CD4-positive, alpha-beta memory T cell (primary cell): ENCODE results near the gene UTRN. TPM values are rescaled to one million over a fixed set of nuclear protein-coding genes. Genes with fewer than 3 reads are reported as not detected.

Experiments
- CTCF ChIA-PET: fragments of 350-600 bp; sonication (Branson Sonifier 250); formaldehyde crosslinking; loops from one replicate; lab custom pipeline; 2021; ENCODE audit warnings: inconsistent platforms; ENCODE audit not compliant: partially characterized antibody; lab: Charles Lee
- POLR2A ChIA-PET: fragments of 350-600 bp; sonication (Branson Sonifier 250); formaldehyde crosslinking; loops from one replicate; lab custom pipeline; 2021; ENCODE audit not compliant: partially characterized antibody; lab: Charles Lee
- DNase-seq, 5 donors: peaks; one replicate each; pipeline versions ENCODE4 v3.0.0 to v3.0.0-alpha.2; 2020 to 2022; ENCODE audit warnings: mixed read lengths in 1 of 5
- H3K27ac ChIP-seq: one replicate; pipeline ENCODE4 v1.7.0; 2013; ENCODE audit warnings: low read depth, low read length
- H3K27me3 ChIP-seq: 2 replicates; pipeline ENCODE4 v1.7.0; 2013; ENCODE audit warnings: mild to moderate bottlenecking, low read length, moderate library complexity; ENCODE audit not compliant: insufficient read depth
- H3K36me3 ChIP-seq: 2 replicates; pipeline ENCODE4 v1.7.0; 2013; ENCODE audit warnings: mild to moderate bottlenecking, low read length, moderate library complexity; ENCODE audit not compliant: insufficient read depth
- H3K4me1 ChIP-seq: 2 replicates; pipeline ENCODE4 v1.7.0; 2013; ENCODE audit warnings: mild to moderate bottlenecking, low read length, moderate library complexity; ENCODE audit not compliant: insufficient read depth
- H3K4me3 ChIP-seq, 2 donors: one replicate each; pipeline ENCODE4 v1.7.0; 2013; ENCODE audit warnings: low read length in 2 of 2, mild to moderate bottlenecking in 1 of 2
- H3K9me3 ChIP-seq, 2 donors: one replicate each; pipeline ENCODE4 v1.7.0; 2013; ENCODE audit warnings: low read length in 2 of 2, control low read depth in 1 of 2; ENCODE audit not compliant: control insufficient read depth in 1 of 2
- H3K27ac Mint-ChIP-seq, 7 donors: one replicate each; pipeline ENCODE4 v1.8.0; 2020 to 2021; ENCODE audit warnings: mixed read lengths in 7 of 7, mild to moderate bottlenecking in 6 of 7, inconsistent platforms in 3 of 7, moderate library complexity in 3 of 7
- H3K27me3 Mint-ChIP-seq, 2 donors: one replicate each; pipeline ENCODE4 v1.8.0; 2020 to 2021; ENCODE audit warnings: mixed read lengths in 2 of 2
- H3K36me3 Mint-ChIP-seq, 2 donors: one replicate each; pipeline ENCODE4 v1.8.0; 2020 to 2021; ENCODE audit warnings: mixed read lengths in 2 of 2, inconsistent platforms in 1 of 2, mild to moderate bottlenecking in 1 of 2
- H3K4me1 Mint-ChIP-seq, 4 donors: one replicate each; pipeline ENCODE4 v1.8.0; 2020 to 2021; ENCODE audit warnings: mixed read lengths in 4 of 4, mild to moderate bottlenecking in 1 of 4
- H3K4me3 Mint-ChIP-seq, 8 donors: one replicate each; pipeline ENCODE4 v1.8.0; 2020 to 2021; ENCODE audit warnings: mixed read lengths in 8 of 8, mild to moderate bottlenecking in 7 of 8, moderate library complexity in 6 of 8, inconsistent platforms in 3 of 8
- H3K9me3 Mint-ChIP-seq, 8 donors: one replicate each; pipeline ENCODE4 v1.8.0; 2020 to 2021; ENCODE audit warnings: mixed read lengths in 8 of 8, mild to moderate bottlenecking in 5 of 8, inconsistent platforms in 3 of 8, moderate library complexity in 1 of 8
- intact Hi-C: fragments of 100-400 bp; cut with micrococcal nuclease; formaldehyde crosslinking; loops from one replicate; pipeline ENCODE4 v1.15.1; 2023
- polyA plus RNA-seq, 2 donors: library from polyadenylated mRNA; unstranded; fragments of 300-500 nt; fragmentation: Illumina TruSeq; gene quantifications; one replicate each; pipeline ENCODE4 v1.2.3, GENCODE V29; 2021
- total RNA-seq, 2 experiments: library from RNA; stranded (reverse); gene quantifications; one replicate each; pipeline ENCODE4 v1.2.3, GENCODE V29; 2021

The UTRN gene
- total and polyA plus RNA-seq, 4 experiments from 2014 or later, result 18.8 to 227 (median 159) TPM

GRCh38 chr6:144266091-144266649 is 19.0 kb upstream of the UTRN start:
- ChIA-PET POLR2A (no interaction called here), CTCF (no interaction called here)
- peaks cover 0 to 5% (median 0%) of the 10 kb centered on the region in 8 donors for H3K9me3 Mint-ChIP-seq
- H3K4me1 ChIP-seq, result no peaks in the 10 kb centered on the region
- H3K4me3 ChIP-seq, result no peak overlapping the region
- H3K36me3 ChIP-seq, result no peaks in the 10 kb centered on the region
- H3K36me3 Mint-ChIP-seq, result no peaks in the 10 kb centered on the region
- no peak overlapping the region for H3K27ac Mint-ChIP-seq
- peaks cover 0 to 2% (median 0%) of the 10 kb centered on the region in 4 donors for H3K4me1 Mint-ChIP-seq
- no peak overlapping the region for H3K4me3 Mint-ChIP-seq
- peaks cover 0 to 2% of the 10 kb centered on the region in 2 donors for H3K27me3 Mint-ChIP-seq
- intact Hi-C loops, result no loop called here
- no peak overlapping the region for H3K27ac ChIP-seq
- H3K27me3 ChIP-seq, result no peaks in the 10 kb centered on the region
- no peak for DNase-seq
- no peaks in the 10 kb centered on the region for H3K9me3 ChIP-seq

GRCh38 chr6:144268794-144269349 is 16.3 kb upstream of the UTRN start:
- H3K4me1 Mint-ChIP-seq, result peaks cover 0 to 2% (median 0%) of the 10 kb centered on the region in 4 donors
- CTCF ChIA-PET, result interaction anchor here (1.1 kb wide), 1 partner anchor 11 kb away, joined by 3 read pairs; no protein-coding TSS in a partner anchor
- POLR2A ChIA-PET, result no interaction called here

GRCh38 chr6:144277174-144277573 is 8.0 kb upstream of the UTRN start:
- Mint-ChIP-seq H3K4me1 (no peaks in the 10 kb centered on the region), H3K36me3 (peaks cover 0 to 3% of the 10 kb centered on the region in 2 donors), H3K27ac (no peak overlapping the region), H3K9me3 (no peaks in the 10 kb centered on the region), H3K4me3 (no peak overlapping the region), H3K27me3 (no peaks in the 10 kb centered on the region)
- H3K27me3 ChIP-seq, result no peaks in the 10 kb centered on the region
- intact Hi-C loops, result no loop called here
- no peak overlapping the region for H3K27ac ChIP-seq
- no peak overlapping the region for H3K4me3 ChIP-seq
- H3K9me3 ChIP-seq, result no peaks in the 10 kb centered on the region
- H3K36me3 ChIP-seq, result no peaks in the 10 kb centered on the region
- CTCF ChIA-PET, result interaction anchor here (0.9 kb wide), 1 partner anchor 76 kb away, joined by 4 read pairs; no protein-coding TSS in a partner anchor
- H3K4me1 ChIP-seq, result no peaks in the 10 kb centered on the region
- no peak for DNase-seq
- POLR2A ChIA-PET, result no interaction called here

More at GRCh38 chr6:144268794-144269349, 16.3 kb upstream of the UTRN start:
- Histone ChIP-seq H3K4me3 (no peak overlapping the region), H3K9me3 (no peaks in the 10 kb centered on the region), H3K27me3 (no peaks in the 10 kb centered on the region), H3K36me3 (no peaks in the 10 kb centered on the region), H3K4me1 (no peaks in the 10 kb centered on the region), H3K27ac (no peak overlapping the region)
- no peak overlapping the region for H3K4me3 Mint-ChIP-seq
- peaks cover 0 to 3% (median 0%) of the 10 kb centered on the region in 8 donors for H3K9me3 Mint-ChIP-seq
- no peak for DNase-seq
- H3K27ac Mint-ChIP-seq, result no peak overlapping the region
- peaks cover 0 to 3% of the 10 kb centered on the region in 2 donors for H3K36me3 Mint-ChIP-seq
- intact Hi-C loops, result no loop called here
- H3K27me3 Mint-ChIP-seq, result no peaks in the 10 kb centered on the region

- no peaks in the 10 kb centered on the region for H3K36me3 Mint-ChIP-seq
- no peak overlapping the region for H3K4me3 ChIP-seq
- DNase-seq, result no peak
- intact Hi-C loops, result no loop called here
- H3K27me3 ChIP-seq, result no peaks in the 10 kb centered on the region
- no peaks in the 10 kb centered on the region for H3K9me3 Mint-ChIP-seq
- POLR2A ChIA-PET, result no interaction called here
- H3K27ac Mint-ChIP-seq, result no peak overlapping the region
- no peaks in the 10 kb centered on the region for H3K9me3 ChIP-seq
- no peaks in the 10 kb centered on the region for H3K36me3 ChIP-seq
- H3K4me3 Mint-ChIP-seq, result no peak overlapping the region
- no peaks in the 10 kb centered on the region for H3K27me3 Mint-ChIP-seq
- no peak overlapping the region for H3K27ac ChIP-seq
- H3K4me1 Mint-ChIP-seq, result no peaks in the 10 kb centered on the region
- CTCF ChIA-PET, result no interaction called here
- no peaks in the 10 kb centered on the region for H3K4me1 ChIP-seq
Observed at GRCh38 chr6:144277605-144278227, 7.4 kb upstream of the UTRN start.

- H3K4me1 Mint-ChIP-seq, result peaks cover 1 to 2% (median 2%) of the 10 kb centered on the region in 4 donors
- H3K27me3 ChIP-seq, result no peaks in the 10 kb centered on the region
- CTCF ChIA-PET, result no interaction called here
- H3K4me1 ChIP-seq, result peaks cover 2% of the 10 kb centered on the region
- no peaks in the 10 kb centered on the region for H3K36me3 Mint-ChIP-seq
- no peaks in the 10 kb centered on the region for H3K36me3 ChIP-seq
- H3K4me3 ChIP-seq, result no peak overlapping the region
- H3K27ac ChIP-seq, result no peak overlapping the region
- H3K27ac Mint-ChIP-seq, result no peak overlapping the region
- H3K27me3 Mint-ChIP-seq, result no peaks in the 10 kb centered on the region
- no peaks in the 10 kb centered on the region for H3K9me3 Mint-ChIP-seq
- no peak overlapping the region for H3K4me3 Mint-ChIP-seq
- no peak for DNase-seq
- POLR2A ChIA-PET, result no interaction called here
- no peaks in the 10 kb centered on the region for H3K9me3 ChIP-seq
- intact Hi-C loops, result no loop called here
Observed at GRCh38 chr6:144278659-144279314, 6.3 kb upstream of the UTRN start.

GRCh38 chr6:144279484-144280150 is 5.5 kb upstream of the UTRN start:
- Histone ChIP-seq H3K27me3 (no peaks in the 10 kb centered on the region), H3K27ac (no peak overlapping the region), H3K9me3 (no peaks in the 10 kb centered on the region), H3K36me3 (no peaks in the 10 kb centered on the region), H3K4me1 (peaks cover 10% of the 10 kb centered on the region), H3K4me3 (no peak overlapping the region)
- H3K4me1 Mint-ChIP-seq, result peaks cover 8 to 10% (median 9%) of the 10 kb centered on the region in 4 donors
- H3K4me3 Mint-ChIP-seq, result no peak overlapping the region
- ChIA-PET POLR2A (no interaction called here), CTCF (interaction anchor here (0.8 kb wide), 1 partner anchor 11 kb away, joined by 3 read pairs; no protein-coding TSS in a partner anchor)
- no peaks in the 10 kb centered on the region for H3K9me3 Mint-ChIP-seq
- DNase-seq, result no peak
- H3K27me3 Mint-ChIP-seq, result no peaks in the 10 kb centered on the region
- H3K27ac Mint-ChIP-seq, result no peak overlapping the region
- intact Hi-C loops, result loop anchor here (10.0 kb wide), 1 partner anchor 195 kb away; no protein-coding TSS in a partner anchor
- H3K36me3 Mint-ChIP-seq, result peaks cover 0 to 2% of the 10 kb centered on the region in 2 donors
